Stimulated activated CD8-positive, alpha-beta memory T cell treated with anti-CD3 and anti-CD28 coated beads, Interleukin-15, amount 100 ng/mL, for 48 hours (primary cell): Measurements from ENCODE around the gene CCDC83.
"Not testable (repeated sequence)": the region's sequence is repeated elsewhere in the genome, so short reads cannot be mapped to it uniquely, and the experiment has no call there.

Experiments
- DNase-seq, 2 donors: peaks; one replicate each; pipeline ENCODE4 v3.0.0-alpha.2; 2020; ENCODE audit warnings: low read depth in 2 of 2

Gene CCDC83

GRCh38 chr11:85889108-85889507, 33.9 kb downstream of the CCDC83 start:
- no peak for DNase-seq

DNA sequence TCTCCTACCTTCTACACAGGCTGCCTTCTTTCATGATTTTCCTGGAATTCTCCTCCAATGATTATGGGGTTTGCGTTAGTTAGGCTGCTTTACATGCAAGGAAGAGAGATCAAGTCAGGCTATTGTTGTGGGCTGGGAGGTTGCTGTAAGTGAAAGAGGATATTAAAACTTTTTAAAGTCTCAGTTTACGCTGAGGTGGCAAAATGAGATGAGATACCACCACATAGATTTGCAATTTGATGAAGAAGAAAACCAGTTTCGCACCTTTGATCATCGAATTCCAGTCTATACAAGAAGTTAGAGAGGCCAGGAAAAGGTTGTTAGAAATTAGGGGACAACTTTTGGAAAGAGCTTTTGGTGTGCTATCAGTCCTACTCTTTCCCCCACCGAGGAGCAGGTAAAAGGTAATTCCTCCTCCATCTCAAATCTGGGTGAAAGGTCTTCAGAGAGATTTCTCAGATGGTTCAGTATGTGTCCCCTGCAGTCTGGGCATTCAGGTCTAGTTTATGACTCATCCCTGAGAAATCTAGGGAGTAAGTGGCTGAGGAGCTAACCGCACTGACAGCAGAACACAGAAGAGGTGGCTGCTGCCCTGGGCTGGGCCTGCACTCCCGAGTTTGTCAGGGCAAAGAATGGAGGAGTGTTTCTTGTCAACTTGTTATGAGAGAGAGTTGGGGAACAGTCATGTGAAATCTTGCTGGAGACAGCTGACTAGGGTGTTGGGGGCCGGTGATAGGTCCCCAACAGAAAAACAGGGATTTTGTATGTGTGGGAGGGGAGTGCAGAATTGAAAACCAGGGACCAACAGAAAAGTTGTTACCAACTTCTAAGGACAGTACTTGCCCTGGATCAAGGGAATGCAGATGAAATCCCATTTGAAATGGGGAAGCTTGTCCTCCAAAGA, 34.7 kb downstream of the CCDC83 start:
- no peak for DNase-seq

GRCh38 chr11:85893395-85893794, 38.2 kb downstream of the CCDC83 start:
- DNase-seq: no peak

GRCh38 chr11:85896876-85897275, 41.7 kb downstream of the CCDC83 start:
- no peak for DNase-seq

- DNase-seq: no peak
Measured at GRCh38 chr11:85898456-85898855, 43.3 kb downstream of the CCDC83 start.

GRCh38 chr11:85902353-85902752, 47.2 kb downstream of the CCDC83 start:
- no peak for DNase-seq

DNA sequence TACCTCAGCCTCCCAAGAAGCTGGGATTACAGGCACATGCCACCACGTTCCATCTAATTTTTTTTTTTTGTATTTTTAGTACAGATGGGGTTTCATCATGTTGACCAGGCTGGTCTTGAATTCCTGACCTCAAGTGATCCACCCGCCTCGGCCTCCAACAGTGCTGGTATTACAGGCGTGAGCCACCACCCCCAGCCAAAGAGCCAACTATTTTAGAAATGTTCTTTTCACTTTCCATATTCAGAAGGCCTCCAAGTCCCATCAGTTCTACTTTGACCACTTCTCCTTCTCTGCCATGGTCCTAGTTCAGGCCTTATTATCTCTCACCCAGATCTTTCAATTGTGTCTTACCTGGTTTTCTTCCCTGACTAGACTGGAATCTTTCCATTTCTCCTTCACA, 48.2 kb downstream of the CCDC83 start:
- DNase-seq: no peak

GRCh38 chr11:85903811-85904210, 48.6 kb downstream of the CCDC83 start:
- no peak for DNase-seq

DNA sequence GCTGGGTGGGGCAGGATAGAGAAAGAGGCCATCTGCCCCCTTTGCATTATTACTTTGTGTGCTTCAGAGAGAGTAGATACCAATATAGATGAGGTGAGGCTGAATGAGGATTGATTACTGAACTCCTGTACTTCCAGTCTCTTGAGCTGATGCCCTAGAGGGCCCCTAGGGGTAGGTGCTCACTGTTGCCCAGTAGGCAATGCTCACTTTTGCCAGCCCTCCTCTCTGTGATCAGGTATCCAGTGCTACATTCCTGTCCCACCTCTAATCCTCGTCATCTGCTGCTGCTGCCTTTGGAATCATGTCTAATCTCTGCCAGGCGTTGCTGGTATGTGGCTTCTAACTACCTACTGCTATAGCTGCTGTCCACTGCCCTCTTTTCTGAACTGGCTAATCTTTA, 57.2 kb downstream of the CCDC83 start:
- DNase-seq: no peak

GRCh38 chr11:85913513-85913912, 58.3 kb downstream of the CCDC83 start:
- no peak for DNase-seq

DNA sequence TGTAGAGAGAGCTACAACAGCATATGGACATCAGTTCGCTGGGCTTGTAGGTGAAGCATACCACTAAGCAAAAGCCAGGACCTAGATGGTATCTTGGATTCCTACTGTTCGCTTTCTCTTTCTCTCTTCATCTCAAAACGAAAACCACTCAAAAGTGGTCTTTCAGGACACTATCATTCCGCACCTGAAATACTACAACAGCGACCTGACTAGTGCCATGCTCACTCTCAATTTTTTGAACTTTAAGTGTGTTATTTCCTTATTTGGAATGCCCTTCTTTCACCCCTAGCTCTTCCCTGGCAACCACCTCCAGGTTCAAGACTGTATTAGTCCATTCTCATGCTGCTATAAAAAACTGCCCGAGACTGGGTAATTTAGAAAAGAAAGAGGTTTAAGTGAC, 59.2 kb downstream of the CCDC83 start:
- no peak for DNase-seq

- no peak for DNase-seq
Measured at GRCh38 chr11:85918910-85919794, 64.0 kb downstream of the CCDC83 start.

DNA sequence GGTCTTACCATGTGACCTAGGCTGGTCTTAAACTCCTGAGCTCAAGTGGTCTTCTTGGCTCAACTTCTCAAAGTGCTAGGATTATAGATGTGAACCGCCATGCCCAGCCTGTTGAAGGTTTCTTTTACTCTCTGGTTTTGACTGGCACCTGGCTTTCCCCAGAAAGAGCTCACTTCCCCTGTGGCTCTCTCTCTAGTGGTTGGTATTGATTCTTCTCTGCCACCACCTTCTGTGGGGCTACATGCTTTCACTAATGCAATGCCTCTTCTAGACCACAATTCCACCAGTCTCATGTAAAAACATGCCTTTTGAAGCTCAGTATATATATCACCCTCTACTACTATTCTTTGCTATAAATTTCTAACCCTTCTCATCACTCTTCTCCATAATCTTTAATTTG, 67.2 kb downstream of the CCDC83 start:
- DNase-seq: no peak

DNA sequence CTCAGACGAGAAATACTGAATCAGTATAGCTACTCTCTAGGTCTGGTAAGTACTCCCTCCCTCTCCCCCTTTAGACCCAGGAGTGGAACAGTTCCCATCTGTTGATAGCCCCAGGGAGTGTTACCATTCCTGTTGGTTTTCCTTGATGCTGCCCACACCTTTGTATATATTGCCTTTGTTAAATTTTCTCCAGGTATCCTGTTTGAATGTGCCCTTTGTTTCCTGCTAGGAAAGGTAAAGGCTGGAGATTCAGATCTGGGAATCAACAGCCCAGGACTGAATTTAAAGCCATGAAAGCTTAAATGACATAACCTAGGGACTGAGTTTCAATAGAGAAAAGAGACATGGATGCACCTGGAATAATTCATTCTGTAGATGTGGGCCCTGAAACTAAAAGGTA, 68.3 kb downstream of the CCDC83 start:
- no peak for DNase-seq

- DNase-seq: not testable (repeated sequence)
Measured at GRCh38 chr11:85926653-85927214, 71.6 kb downstream of the CCDC83 start.

GRCh38 chr11:85930879-85931366, 75.7 kb downstream of the CCDC83 start:
- no peak for DNase-seq

- no peak for DNase-seq
Measured at GRCh38 chr11:85934596-85935169, 79.5 kb downstream of the CCDC83 start.

DNA sequence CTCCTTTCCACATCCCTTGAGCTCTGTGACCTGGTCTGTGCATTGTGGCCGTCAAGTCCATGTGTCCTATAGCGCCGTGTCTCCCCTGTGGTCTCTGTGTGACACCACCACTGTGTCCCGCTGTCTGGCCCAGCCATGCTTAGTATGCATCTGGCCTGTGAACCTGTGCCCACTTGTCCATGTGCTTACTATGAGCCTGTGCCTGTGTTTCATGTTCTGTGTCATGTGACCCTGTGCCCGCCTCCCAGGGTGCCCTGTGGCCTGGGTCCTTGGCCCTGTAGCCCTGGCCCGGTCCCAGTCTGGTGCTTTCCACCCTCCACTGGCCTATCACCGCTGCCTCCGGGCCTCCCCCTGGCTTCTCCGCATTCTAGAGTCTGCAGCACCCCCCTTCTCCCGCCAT, 80.6 kb downstream of the CCDC83 start:
- no peak for DNase-seq

GRCh38 chr11:85937835-85938234, 82.7 kb downstream of the CCDC83 start:
- no peak for DNase-seq

- no peak for DNase-seq
Measured at GRCh38 chr11:85939099-85940015, 84.2 kb downstream of the CCDC83 start.
